GM19463 (cell line): ENCODE data around the gene INTS11.

Experiments
- ATAC-seq: cut with Tn5 transposase; IDR thresholded peaks from one replicate; pipeline ENCODE4 v1.9.1; 2021; ENCODE audit warnings: mild to moderate bottlenecking, moderate library complexity; ENCODE audit not compliant: unreplicated experiment

Gene INTS11

GRCh38 chr1:1272341-1273208, 51.9 kb downstream of the INTS11 start:
- no peak for ATAC-seq

- ATAC-seq: no peak
Observed at GRCh38 chr1:1270813-1271212, 53.6 kb downstream of the INTS11 start.

DNA sequence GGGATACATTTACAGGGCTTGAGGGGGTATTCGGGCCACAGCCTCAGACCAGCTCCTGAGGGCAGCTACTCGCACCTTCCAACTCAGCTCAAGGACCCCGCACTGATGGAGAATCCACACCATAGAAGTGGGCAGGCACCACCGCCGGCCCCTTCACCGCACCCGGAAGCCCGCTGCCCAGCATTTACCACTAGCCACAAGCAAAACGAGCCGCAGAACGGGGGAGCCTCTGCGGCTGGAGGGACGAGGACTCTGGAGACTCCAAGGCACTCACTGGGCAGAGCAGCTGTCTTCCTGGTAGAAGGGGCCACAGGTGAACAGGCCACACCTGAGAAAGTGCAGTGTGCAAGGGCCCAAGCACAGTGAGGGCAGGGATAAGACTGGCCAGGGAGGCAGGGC, 56.2 kb downstream of the INTS11 start:
- ATAC-seq: no peak

DNA sequence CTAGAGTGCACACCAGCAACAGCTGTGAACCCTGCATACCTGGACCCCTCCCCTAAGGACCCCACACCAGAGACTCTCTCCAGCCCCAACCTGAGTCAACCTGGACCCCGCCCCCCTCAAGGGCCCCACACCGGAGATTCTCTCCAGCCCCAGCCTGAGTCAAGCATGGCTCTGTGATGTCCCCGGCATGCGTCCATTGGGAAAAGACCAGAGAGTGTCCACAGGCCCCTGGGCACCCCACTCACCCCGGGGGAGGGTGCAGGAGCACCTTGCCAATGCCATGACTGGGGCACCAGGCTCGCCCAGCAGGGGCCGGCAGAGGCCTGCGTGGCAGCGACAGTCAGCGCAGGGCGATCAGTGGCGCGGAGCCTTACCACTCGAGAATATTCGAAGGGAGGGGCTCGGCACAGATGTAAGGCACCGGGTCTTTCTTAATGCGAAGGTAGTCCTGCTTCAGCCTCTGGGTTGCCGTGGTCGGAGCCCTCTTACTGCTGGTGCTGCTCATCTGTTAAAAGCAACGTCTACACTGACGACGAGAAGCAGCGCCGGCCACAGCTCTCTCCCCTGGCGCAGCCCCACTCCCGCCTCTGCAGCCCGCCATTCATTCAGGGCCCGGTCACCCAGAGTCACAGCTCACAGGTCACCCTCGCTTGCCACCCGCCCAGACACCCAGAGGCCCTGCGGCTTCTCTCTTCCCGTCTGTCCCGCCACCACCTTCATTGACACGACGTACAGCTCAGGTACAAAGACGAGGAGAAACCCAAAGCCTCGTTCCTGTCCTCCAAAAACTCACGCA, 56.8 kb downstream of the INTS11 start:
- no peak for ATAC-seq

DNA sequence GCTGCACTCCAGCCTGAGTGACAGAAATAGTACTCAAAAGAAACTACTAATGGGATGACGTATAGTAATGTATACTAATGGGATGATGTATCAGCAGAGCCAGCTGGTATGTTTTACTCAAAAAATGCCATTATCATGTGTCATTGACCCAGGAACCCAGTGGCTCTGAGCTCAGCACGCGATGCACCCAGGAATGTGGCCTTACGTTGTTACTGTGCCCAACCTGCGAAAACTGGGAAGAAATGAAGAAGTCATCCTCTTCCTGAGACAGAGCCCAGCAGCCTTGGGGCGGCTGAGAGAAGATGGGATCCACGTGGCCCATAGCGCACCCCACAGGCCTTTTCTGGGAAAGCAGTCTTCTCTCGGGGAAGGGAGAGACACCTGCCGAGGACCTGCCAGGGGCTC, 59.6 kb downstream of the INTS11 start:
- no peak for ATAC-seq

GRCh38 chr1:1264026-1264425, 60.4 kb downstream of the INTS11 start:
- ATAC-seq: no peak

DNA sequence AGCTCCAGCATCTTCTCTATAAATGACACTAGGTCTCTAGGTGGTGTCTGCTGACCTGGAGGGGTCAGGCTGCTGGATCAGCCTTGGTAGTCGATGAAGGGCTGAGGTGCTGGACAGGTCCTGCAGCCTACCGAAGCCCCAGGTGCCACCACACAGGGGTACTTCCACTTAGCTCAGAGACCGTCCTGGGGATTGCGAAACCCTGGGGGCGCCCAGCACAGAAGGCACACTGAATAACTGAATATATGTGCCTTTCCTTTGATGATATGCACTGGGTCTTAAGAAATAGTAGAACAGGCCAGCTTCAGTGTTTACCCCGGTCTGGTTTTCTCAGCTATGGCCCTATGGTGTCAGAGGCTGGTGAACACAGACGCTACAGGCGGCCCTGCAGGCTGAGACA, 61.7 kb downstream of the INTS11 start:
- ATAC-seq: no peak

GRCh38 chr1:1262071-1262470, 62.4 kb downstream of the INTS11 start:
- no peak for ATAC-seq
